Psoas muscle (tissue), 8 donors: ENCODE results near the gene TLK2. TPM values are rescaled to one million over a fixed set of nuclear protein-coding genes. Genes with fewer than 3 reads are reported as not detected.
"Not testable (repeated sequence)": the region's sequence is repeated elsewhere in the genome, so short reads cannot be mapped to it uniquely, and the experiment has no call there.

Experiments used
- ATAC-seq, 4 donors: fragments of 200-7000 bp; cut with Tn5 transposase; one replicate each; pipeline ENCODE4 v1.9.1; 2020; ENCODE audit warnings: moderate library complexity in 3 of 4, mild to moderate bottlenecking in 2 of 4
- DNase-seq, 2 donors: peaks; one replicate each; pipeline ENCODE4 v3.0.0-alpha.2; 2020
- H3K27ac ChIP-seq: fragments of 200-600 bp; one replicate; pipeline ENCODE4 v1.8.0; 2022
- H3K27me3 ChIP-seq, 3 donors: fragments of 200-600 bp in 1 of 3; one replicate each; pipeline versions ENCODE4 v1.6.1 to v1.8.0; 2013 to 2022; ENCODE audit warnings: low read length in 2 of 3, mild to moderate bottlenecking in 2 of 3, moderate library complexity in 1 of 3; ENCODE audit not compliant: insufficient read depth in 3 of 3
- H3K36me3 ChIP-seq, 2 donors: fragments of 200-600 bp in 1 of 2; one replicate each; pipeline versions ENCODE4 v1.6.1 to v1.8.0; 2013 to 2022; ENCODE audit warnings: low read depth in 1 of 2, mild to moderate bottlenecking in 1 of 2, moderate library complexity in 1 of 2; ENCODE audit not compliant: insufficient read depth in 1 of 2
- H3K4me1 ChIP-seq: fragments of 200-600 bp; one replicate; pipeline ENCODE4 v1.8.0; 2022
- H3K4me3 ChIP-seq: fragments of 200-600 bp; one replicate; pipeline ENCODE4 v1.8.0; 2022; ENCODE audit warnings: mild to moderate bottlenecking
- H3K9me3 ChIP-seq: fragments of 200-600 bp; one replicate; pipeline ENCODE4 v1.8.0; 2022
- whole genome bisulfite sequencing, 3 donors: extraction: QIAGEN DNeasy Blood & Tissue Kit; methylation state at CpG; one replicate each; pipeline versions ENCODE4 v1.1.6 to v1.1.7; 2013; 5-methylcytosine and 5-hydroxymethylcytosine counted together
- intact Hi-C, 2 donors: fragments of 100-400 bp; cut with DNase I; formaldehyde crosslinking; loops; one replicate each; pipeline versions ENCODE4 v1.11.0 to v1.14.2; 2022
- polyA plus RNA-seq, 3 donors: library from polyadenylated mRNA; stranded (reverse); fragments of 200-250 nt; gene quantifications; one replicate each; pipeline ENCODE4 v1.2.3, GENCODE V29; 2013
- total RNA-seq, 4 donors: library from RNA; stranded (reverse); fragmentation: NEBNext Ultra II Directional in 2 of 4; extraction: Animal tissue kit (Norgen Biotek cat#: 25700) in 2 of 4; gene quantifications; one replicate each; pipeline versions ENCODE4 v1.2.1 to v1.2.4, GENCODE V29; 2021 to 2023
- TF ChIP-seq, protein P1 (sequence below): fragments of 200-600 bp; IDR thresholded peaks from one replicate; pipeline ENCODE4 v1.8.0; 2022; ENCODE audit warnings: antibody characterized with exemption
- donor health status: healthy with polysubstance abuse.
- donor health status: DM: no; HTN: no; CAD: no; lungs with moderate emphysema.
- donor health status: Bipolar disorder and iron deficiency.
- donor health status: healthy.
- donor health status: DM: yes; HTN: yes; CAD: no.
- donor health status: DM: no; HTN: no; CAD: no.
- donor health status: DM: no; HTN: no; CAD: no.
- donor health status: DM: yes; HTN: yes; CAD: no.

Gene TLK2
- total and polyA plus RNA-seq, 7 donors = 23.1 to 51.9 (median 40.2) TPM

DNA sequence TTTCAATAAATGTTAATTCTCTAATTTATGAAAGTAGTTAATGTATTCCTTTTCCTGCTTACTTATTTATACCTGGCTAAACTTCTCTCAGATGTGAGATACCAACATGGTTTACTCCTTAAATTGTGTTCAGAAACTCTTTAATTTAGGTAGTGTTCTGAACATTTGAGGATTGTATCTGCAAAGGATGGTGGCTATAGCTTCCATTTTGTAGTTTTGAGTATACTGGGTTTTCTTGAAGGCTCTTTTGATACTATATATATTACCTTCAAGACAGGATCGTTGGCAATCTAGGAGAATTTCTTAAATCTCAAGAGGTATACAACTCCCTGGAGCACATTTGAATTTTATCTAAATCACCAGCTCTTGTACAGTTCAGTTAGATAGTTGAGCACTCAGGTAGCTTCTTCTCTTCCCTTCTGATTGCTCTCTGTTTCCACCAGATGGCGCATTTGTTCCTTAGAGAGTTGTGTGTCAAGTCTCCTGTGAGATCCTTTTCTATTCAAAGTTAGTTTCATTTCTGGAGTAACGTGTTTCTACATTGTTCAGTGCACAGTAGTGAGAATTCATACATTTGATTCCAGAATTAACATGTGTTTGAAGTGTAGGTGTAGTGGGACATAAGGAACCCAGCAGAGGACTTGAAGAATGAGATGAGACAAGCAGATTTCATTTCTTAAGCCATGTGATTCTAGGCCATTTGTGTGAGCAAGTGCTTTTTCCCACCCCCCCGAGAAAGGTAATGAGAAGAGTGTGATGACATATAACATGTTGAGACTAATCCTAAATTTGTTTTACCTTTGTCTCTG is 74.4 kb downstream of the TLK2 start:
- peak; percentile 65 to 86 (median 79) for ATAC-seq
- H3K4me1 ChIP-seq, DNase-seq, intact Hi-C loops, H3K9me3 ChIP-seq, H3K27me3 ChIP-seq, H3K27ac ChIP-seq, H3K4me3 ChIP-seq: not testable (repeated sequence)
- 12 to 18% (median 17%) methylated on average over 4 of the region's 4 CpGs for WGBS, 3 donors
- H3K36me3 ChIP-seq = peaks cover 0 to 24% of the 10 kb centered on the region in 2 donors
- TF ChIP-seq, protein P1, sequence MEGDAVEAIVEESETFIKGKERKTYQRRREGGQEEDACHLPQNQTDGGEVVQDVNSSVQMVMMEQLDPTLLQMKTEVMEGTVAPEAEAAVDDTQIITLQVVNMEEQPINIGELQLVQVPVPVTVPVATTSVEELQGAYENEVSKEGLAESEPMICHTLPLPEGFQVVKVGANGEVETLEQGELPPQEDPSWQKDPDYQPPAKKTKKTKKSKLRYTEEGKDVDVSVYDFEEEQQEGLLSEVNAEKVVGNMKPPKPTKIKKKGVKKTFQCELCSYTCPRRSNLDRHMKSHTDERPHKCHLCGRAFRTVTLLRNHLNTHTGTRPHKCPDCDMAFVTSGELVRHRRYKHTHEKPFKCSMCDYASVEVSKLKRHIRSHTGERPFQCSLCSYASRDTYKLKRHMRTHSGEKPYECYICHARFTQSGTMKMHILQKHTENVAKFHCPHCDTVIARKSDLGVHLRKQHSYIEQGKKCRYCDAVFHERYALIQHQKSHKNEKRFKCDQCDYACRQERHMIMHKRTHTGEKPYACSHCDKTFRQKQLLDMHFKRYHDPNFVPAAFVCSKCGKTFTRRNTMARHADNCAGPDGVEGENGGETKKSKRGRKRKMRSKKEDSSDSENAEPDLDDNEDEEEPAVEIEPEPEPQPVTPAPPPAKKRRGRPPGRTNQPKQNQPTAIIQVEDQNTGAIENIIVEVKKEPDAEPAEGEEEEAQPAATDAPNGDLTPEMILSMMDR = peak; percentile 48

GRCh38 chr17:62557532-62557931 is 78.9 kb downstream of the TLK2 start:
- DNase-seq, H3K4me3 ChIP-seq, H3K4me1 ChIP-seq, ATAC-seq, H3K9me3 ChIP-seq, H3K27ac ChIP-seq, H3K27me3 ChIP-seq, intact Hi-C loops: not testable (repeated sequence)
- 92 to 93% (median 93%) methylated on average over 5 of the region's 5 CpGs for WGBS, 3 donors
- peaks cover 0 to 54% of the 10 kb centered on the region in 2 donors for H3K36me3 ChIP-seq

DNA sequence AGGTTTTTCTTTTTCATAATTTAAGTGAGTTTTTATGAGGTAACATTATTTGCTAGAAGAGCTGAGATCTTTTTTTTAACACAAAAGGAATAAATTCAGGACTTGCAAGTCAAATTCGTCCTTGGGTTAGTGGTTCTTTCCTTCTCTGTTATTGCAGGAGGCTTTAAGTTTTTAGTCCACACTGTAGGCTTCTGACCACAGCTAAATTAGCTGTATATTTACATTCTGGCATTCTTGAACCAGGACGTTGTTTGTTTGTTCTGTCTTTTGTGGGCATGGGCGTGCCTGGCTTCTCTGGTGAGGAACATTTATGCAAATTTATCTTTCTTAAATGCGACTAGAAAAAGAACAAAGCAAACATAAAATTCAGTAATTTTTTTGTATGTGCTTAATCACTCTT is 80.3 kb downstream of the TLK2 start:
- H3K4me3 ChIP-seq, H3K27ac ChIP-seq, H3K4me1 ChIP-seq, H3K27me3 ChIP-seq, DNase-seq, intact Hi-C loops, ATAC-seq, H3K9me3 ChIP-seq: not testable (repeated sequence)
- peaks cover 0 to 66% of the 10 kb centered on the region in 2 donors for H3K36me3 ChIP-seq
- WGBS, 3 donors = 76 to 83% (median 82%) methylated on average over 4 of the region's 4 CpGs

- H3K27me3 ChIP-seq, H3K4me3 ChIP-seq, H3K27ac ChIP-seq, H3K9me3 ChIP-seq, ATAC-seq, DNase-seq, H3K4me1 ChIP-seq, intact Hi-C loops: not testable (repeated sequence)
- H3K36me3 ChIP-seq = peaks cover 0 to 72% of the 10 kb centered on the region in 2 donors
- WGBS, 3 donors = 96 to 100% (median 100%) methylated on average over 1 of the region's 2 CpGs
Measured at GRCh38 chr17:62560971-62561370, 82.3 kb downstream of the TLK2 start.

- 27 to 40% (median 30%) methylated on average over 1 of the region's 1 CpG for WGBS, 3 donors
- TF ChIP-seq, protein P1 = no peak
- H3K36me3 ChIP-seq = peaks cover 3 to 80% of the 10 kb centered on the region in 2 donors
Measured at GRCh38 chr17:62562656-62563055, 84.0 kb downstream of the TLK2 start.

DNA sequence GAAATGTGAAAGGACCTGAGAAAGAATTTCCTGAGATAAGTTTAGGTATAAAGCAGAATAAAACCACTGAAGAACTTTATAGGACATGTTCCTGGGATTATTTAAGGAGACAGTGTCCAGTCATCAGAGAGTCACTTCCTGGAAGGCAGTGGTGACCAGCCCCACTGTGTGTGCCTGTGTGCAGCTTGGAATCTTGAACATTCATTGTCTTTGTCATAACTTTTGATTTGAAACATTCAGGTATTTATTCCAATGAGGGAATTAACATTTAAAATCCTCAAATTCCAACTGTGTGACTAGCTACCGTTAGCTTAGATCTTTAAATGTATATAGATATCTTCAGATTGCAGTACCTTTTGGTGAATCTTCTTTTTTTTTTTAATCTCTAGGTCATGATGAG is 87.2 kb downstream of the TLK2 start:
- 93 to 100% (median 95%) methylated on average over 1 of the region's 1 CpG for WGBS, 3 donors
- DNase-seq (no peak), ATAC-seq (no peak)
- Histone ChIP-seq H3K27ac (no peak overlapping the region), H3K4me1 (no peaks in the 10 kb centered on the region), H3K36me3 (peaks cover 3 to 74% of the 10 kb centered on the region in 2 donors), H3K27me3 (no peaks in the 10 kb centered on the region), H3K4me3 (no peak overlapping the region), H3K9me3 (no peaks in the 10 kb centered on the region)
- TF ChIP-seq, protein P1 = no peak
- intact Hi-C loops = no loop called here

More at GRCh38 chr17:62562656-62563055, 84.0 kb downstream of the TLK2 start:
- Histone ChIP-seq H3K27me3 (no peaks in the 10 kb centered on the region), H3K9me3 (no peaks in the 10 kb centered on the region), H3K4me3 (no peak overlapping the region), H3K4me1 (no peaks in the 10 kb centered on the region), H3K27ac (no peak overlapping the region)
- ATAC-seq (no peak), DNase-seq (no peak)
- intact Hi-C loops = no loop called here
